Mammary epithelial cell (primary cell): Measurements from ENCODE around the gene COMMD1.

Source experiments
- EZH2 ChIP-seq: IDR thresholded peaks from 2 replicates; pipeline ENCODE4 v1.6.1; 2012; ENCODE audit warnings: low read length, inconsistent platforms, borderline replicate concordance
- TF ChIP-seq, protein P1 (sequence below), 2 donors: IDR thresholded peaks in 1 of 2; conservative IDR thresholded peaks in 1 of 2; 2 replicates each; pipeline ENCODE4 v1.5.1; 2011 to 2012; ENCODE audit warnings: inconsistent platforms in 2 of 2, low read length in 2 of 2, mild to moderate bottlenecking in 2 of 2, control low read depth in 1 of 2, low read depth in 1 of 2; ENCODE audit not compliant: insufficient read depth in 1 of 2; ENCODE audit errors: extremely low read depth in 1 of 2

DNA sequence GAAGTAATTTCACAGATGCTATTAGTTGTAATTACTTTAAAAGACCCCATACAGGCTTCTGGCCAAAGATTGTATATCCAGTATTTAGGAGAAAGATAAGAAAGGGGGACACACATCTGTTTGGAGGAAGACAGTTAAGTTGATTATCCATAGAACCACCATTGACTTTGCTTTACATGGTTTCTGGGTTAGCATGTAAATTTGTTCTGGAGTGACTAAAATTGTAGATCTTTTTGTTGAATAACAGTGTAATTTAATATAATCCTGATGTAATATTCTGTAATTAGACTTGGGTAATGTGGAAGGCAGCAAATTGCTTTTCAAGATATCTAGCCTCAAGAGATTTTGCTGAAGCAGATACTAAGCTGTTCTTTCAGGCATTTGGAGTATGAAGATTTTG lies 17.2 kb downstream of the COMMD1 start:
- TF ChIP-seq, protein P1, sequence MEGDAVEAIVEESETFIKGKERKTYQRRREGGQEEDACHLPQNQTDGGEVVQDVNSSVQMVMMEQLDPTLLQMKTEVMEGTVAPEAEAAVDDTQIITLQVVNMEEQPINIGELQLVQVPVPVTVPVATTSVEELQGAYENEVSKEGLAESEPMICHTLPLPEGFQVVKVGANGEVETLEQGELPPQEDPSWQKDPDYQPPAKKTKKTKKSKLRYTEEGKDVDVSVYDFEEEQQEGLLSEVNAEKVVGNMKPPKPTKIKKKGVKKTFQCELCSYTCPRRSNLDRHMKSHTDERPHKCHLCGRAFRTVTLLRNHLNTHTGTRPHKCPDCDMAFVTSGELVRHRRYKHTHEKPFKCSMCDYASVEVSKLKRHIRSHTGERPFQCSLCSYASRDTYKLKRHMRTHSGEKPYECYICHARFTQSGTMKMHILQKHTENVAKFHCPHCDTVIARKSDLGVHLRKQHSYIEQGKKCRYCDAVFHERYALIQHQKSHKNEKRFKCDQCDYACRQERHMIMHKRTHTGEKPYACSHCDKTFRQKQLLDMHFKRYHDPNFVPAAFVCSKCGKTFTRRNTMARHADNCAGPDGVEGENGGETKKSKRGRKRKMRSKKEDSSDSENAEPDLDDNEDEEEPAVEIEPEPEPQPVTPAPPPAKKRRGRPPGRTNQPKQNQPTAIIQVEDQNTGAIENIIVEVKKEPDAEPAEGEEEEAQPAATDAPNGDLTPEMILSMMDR (conservative IDR thresholded peaks at IDR 0.05 in 1 of 2, IDR thresholded peaks at IDR 0.05 in 1 of 2; ENCODE audit: extremely low read depth in 1 of 2, insufficient read depth in 1 of 2, low read depth in 1 of 2, low read length in 2 of 2), result no peak
- no peak for TF ChIP-seq EZH2
